Panc1 (cell line): ENCODE data around the gene TMEM108.

ENCODE experiments used
- CTCF ChIP-seq: fragments of 450-650 bp; IDR thresholded peaks from 2 replicates; pipeline ENCODE4 v1.5.1; 2017; ENCODE audit warnings: mild to moderate bottlenecking
- POLR2AphosphoS5 ChIP-seq: IDR thresholded peaks from 2 replicates; pipeline ENCODE4 v1.6.1; 2012; ENCODE audit warnings: mild to moderate bottlenecking, low read depth, low read length, moderate library complexity
- REST ChIP-seq, 2 experiments: IDR thresholded peaks; 2 replicates each; pipeline ENCODE4 v1.6.1; 2011 to 2012; ENCODE audit warnings: low read depth in 2 of 2, control low read depth in 1 of 2, low read length in 1 of 2, mild to moderate bottlenecking in 1 of 2, moderate library complexity in 1 of 2; ENCODE audit not compliant: insufficient read depth in 1 of 2
- SIN3A ChIP-seq: IDR thresholded peaks from 2 replicates; pipeline ENCODE4 v1.6.1; 2012; ENCODE audit warnings: low read depth, mild to moderate bottlenecking, low read length, moderate library complexity, borderline replicate concordance; ENCODE audit not compliant: insufficient read depth
- TCF7L2 ChIP-seq: IDR thresholded peaks from 2 replicates; pipeline ENCODE4 v1.6.1; 2011; ENCODE audit warnings: mild to moderate bottlenecking, low read depth, low read length, inconsistent platforms

GRCh38 chr3:133089906-133090485, 51.8 kb downstream of the TMEM108 start:
- TF ChIP-seq SIN3A (no peak), CTCF (no peak), REST (IDR thresholded peaks at IDR 0.05; ENCODE audit: insufficient read depth in 1 of 2, low read depth in 2 of 2, low read length in 1 of 2) (no peak), POLR2AphosphoS5 (no peak), TCF7L2 (no peak)
